ENCODE measurements around the gene OR52R1.
"Not testable (repeated sequence)": the region's sequence is repeated elsewhere in the genome, so short reads cannot be mapped to it uniquely, and the experiment has no call there.

- TF ChIP-seq, protein P1, sequence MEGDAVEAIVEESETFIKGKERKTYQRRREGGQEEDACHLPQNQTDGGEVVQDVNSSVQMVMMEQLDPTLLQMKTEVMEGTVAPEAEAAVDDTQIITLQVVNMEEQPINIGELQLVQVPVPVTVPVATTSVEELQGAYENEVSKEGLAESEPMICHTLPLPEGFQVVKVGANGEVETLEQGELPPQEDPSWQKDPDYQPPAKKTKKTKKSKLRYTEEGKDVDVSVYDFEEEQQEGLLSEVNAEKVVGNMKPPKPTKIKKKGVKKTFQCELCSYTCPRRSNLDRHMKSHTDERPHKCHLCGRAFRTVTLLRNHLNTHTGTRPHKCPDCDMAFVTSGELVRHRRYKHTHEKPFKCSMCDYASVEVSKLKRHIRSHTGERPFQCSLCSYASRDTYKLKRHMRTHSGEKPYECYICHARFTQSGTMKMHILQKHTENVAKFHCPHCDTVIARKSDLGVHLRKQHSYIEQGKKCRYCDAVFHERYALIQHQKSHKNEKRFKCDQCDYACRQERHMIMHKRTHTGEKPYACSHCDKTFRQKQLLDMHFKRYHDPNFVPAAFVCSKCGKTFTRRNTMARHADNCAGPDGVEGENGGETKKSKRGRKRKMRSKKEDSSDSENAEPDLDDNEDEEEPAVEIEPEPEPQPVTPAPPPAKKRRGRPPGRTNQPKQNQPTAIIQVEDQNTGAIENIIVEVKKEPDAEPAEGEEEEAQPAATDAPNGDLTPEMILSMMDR (conservative IDR thresholded peaks at IDR 0.05), result not testable (repeated sequence)
- TF ChIP-seq EZH2 (IDR thresholded peaks at IDR 0.05; ENCODE audit: low read depth), result not testable (repeated sequence)
These were observed 2.9 kb downstream of the OR52R1 start for GRCh38 chr11:4801316-4801715.
